HG03432 (cell line): ENCODE measurements around the gene CADM1.
A peak's percentile ranks its signal among the peaks of the same experiment; 100 is the strongest.

ENCODE experiments used
- ATAC-seq: cut with Tn5 transposase; IDR thresholded peaks from one replicate; pipeline ENCODE4 v1.9.1; 2021; ENCODE audit warnings: mild to moderate bottlenecking, moderate library complexity; ENCODE audit not compliant: unreplicated experiment

The CADM1 gene

GRCh38 chr11:115324581-115325432 lies 179.4 kb downstream of the CADM1 start:
- peak; percentile 71 for ATAC-seq

- no peak for ATAC-seq
Measured at GRCh38 chr11:115322553-115323203, 181.5 kb downstream of the CADM1 start.

- ATAC-seq, result no peak
Measured at GRCh38 chr11:115321605-115322289, 182.5 kb downstream of the CADM1 start.

GRCh38 chr11:115317277-115318185 lies 186.7 kb downstream of the CADM1 start:
- ATAC-seq, result no peak

- no peak for ATAC-seq
Measured at GRCh38 chr11:115316696-115317095, 187.5 kb downstream of the CADM1 start.

GRCh38 chr11:115314330-115314920 lies 189.8 kb downstream of the CADM1 start:
- no peak for ATAC-seq

GRCh38 chr11:115313224-115313838 lies 190.9 kb downstream of the CADM1 start:
- ATAC-seq, result no peak

GRCh38 chr11:115311949-115312348 lies 192.3 kb downstream of the CADM1 start:
- no peak for ATAC-seq

GRCh38 chr11:115306689-115307088 lies 197.5 kb downstream of the CADM1 start:
- ATAC-seq, result no peak

GRCh38 chr11:115304774-115305472 lies 199.3 kb downstream of the CADM1 start:
- no peak for ATAC-seq

GRCh38 chr11:115303929-115304531 lies 200.2 kb downstream of the CADM1 start:
- ATAC-seq, result no peak

GRCh38 chr11:115302946-115303703 lies 201.1 kb downstream of the CADM1 start:
- ATAC-seq, result no peak

- ATAC-seq, result no peak
Measured at GRCh38 chr11:115300660-115301428, 203.4 kb downstream of the CADM1 start.

GRCh38 chr11:115298300-115299012 lies 205.8 kb downstream of the CADM1 start:
- ATAC-seq, result no peak

- no peak for ATAC-seq
Measured at GRCh38 chr11:115297330-115297729, 206.9 kb downstream of the CADM1 start.

- ATAC-seq, result no peak
Measured at GRCh38 chr11:115291325-115291724, 212.9 kb downstream of the CADM1 start.

- ATAC-seq, result no peak
Measured at GRCh38 chr11:115290893-115291292, 213.3 kb downstream of the CADM1 start.
